DOHH2 (cell line): Measurements from ENCODE around the gene TTC23L.

Experiments
- H3F3A ChIP-seq: fragments of 200-600 bp; sonication (generic), shearing (Covaris generic); 2 replicates; pipeline ENCODE4 v1.6.0; 2016; ENCODE audit warnings: antibody characterized with exemption, mild to moderate bottlenecking; ENCODE audit not compliant: control insufficient read depth, insufficient read depth
- H3K27ac ChIP-seq: fragments of 200-600 bp; sonication (generic); 2 replicates; pipeline ENCODE4 v1.5.1; 2014; ENCODE audit warnings: low read depth, mild to moderate bottlenecking, low read length, moderate library complexity
- H3K27me3 ChIP-seq: fragments of 200-600 bp; sonication (generic); 2 replicates; pipeline ENCODE4 v1.6.1; 2014; ENCODE audit warnings: mild to moderate bottlenecking, low read length, mixed read lengths; ENCODE audit not compliant: control insufficient read depth
- H3K36me3 ChIP-seq: fragments of 200-600 bp; sonication (generic); 2 replicates; pipeline ENCODE4 v1.6.1; 2014; ENCODE audit warnings: mild to moderate bottlenecking, low read length, moderate library complexity, mixed read lengths; ENCODE audit not compliant: control insufficient read depth
- H3K4me1 ChIP-seq: fragments of 200-600 bp; sonication (generic); 2 replicates; pipeline ENCODE4 v1.6.1; 2014; ENCODE audit warnings: mild to moderate bottlenecking, low read length, mixed read lengths; ENCODE audit not compliant: control insufficient read depth
- H3K4me2 ChIP-seq: fragments of 200-600 bp; sonication (generic); 2 replicates; pipeline ENCODE4 v1.6.0; 2014; ENCODE audit warnings: mild to moderate bottlenecking, low read length, moderate library complexity
- H3K4me3 ChIP-seq: fragments of 200-600 bp; sonication (generic); 2 replicates; pipeline ENCODE4 v1.5.1; 2014; ENCODE audit warnings: mild to moderate bottlenecking, low read length, mixed read lengths
- H3K79me2 ChIP-seq: fragments of 200-600 bp; sonication (generic); 2 replicates; pipeline ENCODE4 v1.6.1; 2014; ENCODE audit warnings: mild to moderate bottlenecking, low read length, mixed read lengths; ENCODE audit not compliant: control insufficient read depth
- H3K9me2 ChIP-seq: fragments of 200-600 bp; sonication (generic); replicated peaks from 2 replicates; pipeline ENCODE4 v1.6.1; 2014; ENCODE audit warnings: mild to moderate bottlenecking, low read length, mixed read lengths; ENCODE audit not compliant: control insufficient read depth
- H3K9me3 ChIP-seq: fragments of 200-600 bp; sonication (generic); 2 replicates; pipeline ENCODE4 v1.6.1; 2014; ENCODE audit warnings: antibody characterized with exemption, low read length, mixed read lengths; ENCODE audit not compliant: control insufficient read depth, insufficient read depth
- H4K20me1 ChIP-seq: fragments of 200-600 bp; sonication (generic); 2 replicates; pipeline ENCODE4 v1.6.0; 2014; ENCODE audit warnings: low read depth, mild to moderate bottlenecking, antibody characterized with exemption, low read length, moderate library complexity; ENCODE audit not compliant: control insufficient read depth, insufficient read depth
- CTCF ChIP-seq: fragments of 200-600 bp; sonication (generic); IDR thresholded peaks from one replicate; pipeline ENCODE4 v1.5.1; 2014; ENCODE audit warnings: antibody characterized with exemption, mild to moderate bottlenecking, low read depth, low read length; ENCODE audit not compliant: poor library complexity, severe bottlenecking
- EZH2phosphoT487 ChIP-seq: fragments of 200-600 bp; sonication (generic); IDR thresholded peaks from 2 replicates; pipeline ENCODE4 v1.6.1; 2017; ENCODE audit warnings: borderline replicate concordance, mild to moderate bottlenecking, antibody characterized with exemption, low read length, moderate library complexity, mixed read lengths

The TTC23L gene

GRCh38 chr5:34832568-34832967 is 6.4 kb upstream of the TTC23L start:
- Histone ChIP-seq H3K4me1 (no peaks in the 10 kb centered on the region), H3K27me3 (peaks cover 3% of the 10 kb centered on the region; the same call in 1 of the 2 replicates), H3K4me3 (no peak overlapping the region), H3K9me3 (no peaks in the 10 kb centered on the region), H4K20me1 (no peaks in the 10 kb centered on the region), H3K36me3 (no peaks in the 10 kb centered on the region), H3K79me2 (no peaks in the 10 kb centered on the region), H3F3A (no peaks in the 10 kb centered on the region), H3K27ac (no peak overlapping the region), H3K9me2 (no peaks in the 10 kb centered on the region), H3K4me2 (no peak overlapping the region)
- no peak for TF ChIP-seq EZH2phosphoT487
- no peak for TF ChIP-seq CTCF

GRCh38 chr5:34833090-34833489 is 5.9 kb upstream of the TTC23L start:
- Histone ChIP-seq H3K79me2 (no peaks in the 10 kb centered on the region), H3K9me3 (no peaks in the 10 kb centered on the region), H3K4me1 (no peaks in the 10 kb centered on the region), H3K9me2 (no peaks in the 10 kb centered on the region), H4K20me1 (no peaks in the 10 kb centered on the region), H3K27me3 (peaks cover 3% of the 10 kb centered on the region; the same call in 1 of the 2 replicates), H3F3A (no peaks in the 10 kb centered on the region), H3K4me2 (no peak overlapping the region), H3K27ac (no peak overlapping the region), H3K4me3 (no peak overlapping the region), H3K36me3 (no peaks in the 10 kb centered on the region)
- no peak for TF ChIP-seq CTCF
- TF ChIP-seq EZH2phosphoT487: no peak

- no peaks in the 10 kb centered on the region for H3K9me3 ChIP-seq
These were observed 4.8 kb upstream of the TTC23L start for GRCh38 chr5:34833976-34834793.

More at GRCh38 chr5:34833976-34834793, 4.8 kb upstream of the TTC23L start:
- H3K4me2 ChIP-seq: no peak overlapping the region
- H3K4me1 ChIP-seq: peaks cover 5% of the 10 kb centered on the region
- H3K27me3 ChIP-seq: peaks cover 3% of the 10 kb centered on the region; the same call in 1 of the 2 replicates
- H3K27ac ChIP-seq: no peak overlapping the region
- TF ChIP-seq CTCF (no peak), EZH2phosphoT487 (no peak)
- H4K20me1 ChIP-seq: no peaks in the 10 kb centered on the region
- no peaks in the 10 kb centered on the region for H3K9me2 ChIP-seq
- no peaks in the 10 kb centered on the region for H3K36me3 ChIP-seq
- H3K79me2 ChIP-seq: no peaks in the 10 kb centered on the region
- no peaks in the 10 kb centered on the region for H3F3A ChIP-seq
- no peak overlapping the region for H3K4me3 ChIP-seq
